Epithelial cell of proximal tubule (primary cell): ENCODE results near the gene TKFC. TPM values are rescaled to one million over a fixed set of nuclear protein-coding genes. Genes with fewer than 3 reads are reported as not detected.

ENCODE experiments used
- DNase-seq: peaks from one replicate; pipeline ENCODE4 v3.0.0-alpha.2; 2011; ENCODE audit warnings: low read depth
- H3K4me3 ChIP-seq: 2 replicates; pipeline ENCODE4 v1.5.1; 2011; ENCODE audit warnings: low read depth, mild to moderate bottlenecking, low read length
- CTCF ChIP-seq: conservative IDR thresholded peaks from 2 replicates; pipeline ENCODE4 v1.5.1; 2012; ENCODE audit warnings: low read depth, mild to moderate bottlenecking, low read length
- total RNA-seq: library from RNA; depleted of rRNA; stranded (reverse); fragments of >200 nt; gene quantifications from 2 replicates; pipeline ENCODE4 v1.2.3, GENCODE V29; 2015

TKFC gene, protein sequence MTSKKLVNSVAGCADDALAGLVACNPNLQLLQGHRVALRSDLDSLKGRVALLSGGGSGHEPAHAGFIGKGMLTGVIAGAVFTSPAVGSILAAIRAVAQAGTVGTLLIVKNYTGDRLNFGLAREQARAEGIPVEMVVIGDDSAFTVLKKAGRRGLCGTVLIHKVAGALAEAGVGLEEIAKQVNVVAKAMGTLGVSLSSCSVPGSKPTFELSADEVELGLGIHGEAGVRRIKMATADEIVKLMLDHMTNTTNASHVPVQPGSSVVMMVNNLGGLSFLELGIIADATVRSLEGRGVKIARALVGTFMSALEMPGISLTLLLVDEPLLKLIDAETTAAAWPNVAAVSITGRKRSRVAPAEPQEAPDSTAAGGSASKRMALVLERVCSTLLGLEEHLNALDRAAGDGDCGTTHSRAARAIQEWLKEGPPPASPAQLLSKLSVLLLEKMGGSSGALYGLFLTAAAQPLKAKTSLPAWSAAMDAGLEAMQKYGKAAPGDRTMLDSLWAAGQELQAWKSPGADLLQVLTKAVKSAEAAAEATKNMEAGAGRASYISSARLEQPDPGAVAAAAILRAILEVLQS
- total RNA-seq = 22.3 and 22.9 TPM in 2 replicates

DNA sequence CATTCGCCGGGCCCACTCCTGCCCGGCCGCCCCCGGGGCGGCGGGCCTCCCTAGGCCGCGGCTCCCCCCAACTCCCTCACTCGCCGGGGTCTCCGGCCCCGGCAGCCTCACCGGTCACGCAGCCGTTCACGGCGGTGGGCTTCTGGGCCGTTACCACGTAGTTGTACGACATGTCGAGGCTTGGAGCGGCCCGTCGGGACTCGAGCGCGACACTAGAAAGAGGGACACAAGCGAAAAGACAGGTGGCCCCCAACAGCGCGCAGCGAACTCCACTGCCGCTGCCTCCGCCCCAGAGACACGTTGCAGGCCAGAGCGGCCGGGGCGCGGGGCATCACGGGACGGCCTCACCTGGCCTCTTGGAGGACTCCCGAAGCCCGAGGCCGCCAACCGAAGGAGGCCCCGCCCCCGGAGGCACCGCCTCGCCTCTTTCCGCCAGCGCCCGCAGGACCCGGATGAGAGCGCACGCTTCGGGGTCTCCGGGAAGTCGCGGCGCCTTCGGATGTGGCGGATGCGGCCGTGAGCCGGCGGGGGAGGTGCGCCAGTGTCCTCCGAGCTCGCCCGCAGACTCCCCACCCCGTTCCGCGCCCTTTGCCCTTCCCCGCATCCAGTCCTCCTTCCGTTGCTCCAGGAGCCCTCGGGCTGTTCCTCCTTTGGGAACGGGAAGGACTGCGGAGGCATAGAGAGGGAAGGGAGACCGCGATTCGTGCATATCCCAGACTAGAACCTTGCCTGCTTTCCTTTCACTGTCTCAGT, at the start of gene TKFC, which contains the start of gene DDB1:
TKFC (plus strand) TSS at position 432 of the 753 bp plus-strand sequence. CDS start 1,501 bp downstream, outside the sequence.
DDB1 (minus strand) TSS at position 309 of the 753 bp plus-strand sequence; CDS start at position 172, 137 bp downstream.
- no peak for DNase-seq
- TF ChIP-seq CTCF = no peak
- peak within 1 kb of the TSS; percentile 96 for H3K4me3 ChIP-seq

DNA sequence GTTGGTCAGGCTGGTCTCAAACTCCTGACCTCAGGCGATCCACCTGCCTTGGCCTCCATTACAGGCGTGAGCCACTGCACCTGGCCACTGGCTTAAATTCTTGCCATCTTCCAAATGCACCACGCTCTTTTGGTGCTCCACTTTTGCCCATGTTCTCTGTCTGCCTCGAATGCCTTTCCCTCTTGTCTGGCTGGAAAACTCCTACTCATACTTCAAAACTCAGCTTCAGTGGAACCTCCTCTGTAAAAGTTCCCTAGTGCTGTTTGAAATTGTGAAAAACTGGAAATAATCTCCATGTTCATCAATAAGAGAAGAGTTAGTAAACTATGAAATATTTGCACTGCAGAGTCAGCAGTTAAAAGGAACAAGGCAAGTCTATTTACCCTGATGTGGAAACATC, 49.4 kb upstream of the TKFC start:
- TF ChIP-seq CTCF = no peak
- H3K4me3 ChIP-seq = no peak overlapping the region
- DNase-seq = no peak

DNA sequence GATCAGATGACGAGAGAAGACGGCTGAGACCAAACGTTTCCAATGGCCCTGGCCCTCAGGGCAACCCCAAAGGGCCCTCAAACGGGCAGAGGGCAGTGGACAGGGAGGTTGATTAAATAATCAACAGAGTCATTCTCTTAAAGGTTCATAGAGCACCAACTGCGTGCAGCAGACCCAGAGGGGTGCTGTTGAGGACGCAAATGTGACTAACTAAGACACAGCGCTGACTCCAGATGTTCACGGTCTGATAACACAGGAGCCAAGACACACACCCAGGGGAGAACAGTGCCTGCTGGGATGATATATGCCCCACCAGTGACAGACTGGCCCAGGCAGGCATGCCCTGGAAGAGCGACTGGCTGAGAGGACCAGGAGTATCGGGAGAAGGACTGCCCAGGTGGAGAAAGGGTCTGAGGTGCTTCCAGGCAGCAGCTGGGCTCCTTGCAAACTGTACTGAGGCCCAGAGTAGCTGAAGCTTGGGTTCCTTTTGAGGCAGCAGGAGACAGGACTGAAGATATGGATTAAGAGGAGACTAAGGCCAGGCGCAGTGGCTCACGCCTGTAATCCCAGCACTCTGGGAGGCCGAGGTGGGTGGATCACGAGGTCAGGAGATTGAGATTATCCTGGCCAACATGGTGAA, 45.6 kb upstream of the TKFC start:
- no peak for TF ChIP-seq CTCF
- H3K4me3 ChIP-seq = no peak overlapping the region
- DNase-seq = no peak

DNA sequence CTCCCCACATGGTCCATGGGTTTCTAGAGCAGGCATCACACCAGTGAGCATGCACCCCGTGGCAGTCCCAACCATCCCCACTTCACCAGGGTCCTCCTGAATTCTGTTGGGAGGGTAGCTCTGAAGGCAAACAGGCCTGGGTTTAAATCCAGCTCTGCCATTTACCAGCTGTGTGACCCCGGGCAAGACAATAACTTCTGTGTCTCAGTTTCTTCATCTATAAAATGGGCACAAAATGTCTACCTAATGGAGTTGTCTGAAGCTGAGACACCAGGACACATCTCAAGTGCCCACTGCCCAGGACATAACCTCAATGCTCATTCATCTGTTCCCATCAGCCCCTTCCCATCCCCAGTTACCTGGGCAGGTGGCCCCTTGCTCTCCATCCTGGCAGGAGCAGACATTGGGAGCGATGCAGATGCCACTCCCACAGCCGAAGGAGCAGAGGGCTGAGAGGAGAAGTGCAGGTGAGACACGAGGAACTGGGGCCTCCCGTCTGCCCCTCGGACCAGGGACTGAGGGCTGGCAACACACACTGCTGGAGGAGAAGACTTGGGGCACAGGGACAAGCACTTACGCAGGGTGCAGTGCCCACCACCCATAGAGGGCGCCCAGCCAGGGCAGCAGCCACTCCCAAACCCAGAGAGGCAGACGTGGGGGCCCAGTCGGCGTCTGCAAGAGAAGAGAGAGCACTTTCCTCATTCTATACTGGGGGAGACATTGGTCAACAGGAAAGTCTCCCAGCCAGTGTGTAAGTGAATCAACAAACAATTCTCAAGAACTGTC, 41.9 kb upstream of the TKFC start:
- DNase-seq = no peak
- H3K4me3 ChIP-seq = no peak overlapping the region
- peak; percentile 4 for TF ChIP-seq CTCF

GRCh38 chr11:61292356-61292755, 40.7 kb upstream of the TKFC start:
- no peak for DNase-seq
- no peak for TF ChIP-seq CTCF
- H3K4me3 ChIP-seq = no peak overlapping the region
